ENCODE data around the gene CKAP5. TPM values are rescaled to one million over a fixed set of nuclear protein-coding genes. Genes with fewer than 3 reads are reported as not detected.

CKAP5 gene
- total RNA-seq, 3 donors from 2014 or later, result 32.1 to 45.2 (median 41.4) TPM

- H3K36me3 ChIP-seq, result no peaks in the 10 kb centered on the region
Measured at GRCh38 chr11:46698597-46698996, 147.5 kb downstream of the CKAP5 start.

GRCh38 chr11:46697723-46698122, 148.4 kb downstream of the CKAP5 start:
- H3K27me3 ChIP-seq, result no peaks in the 10 kb centered on the region
- peak overlapping the region; percentile 23 to 68 for H3K27ac ChIP-seq
- TF ChIP-seq POLR2A (IDR thresholded peaks at IDR 0.05) (no peak), POLR2AphosphoS5 (IDR thresholded peaks at IDR 0.05) (no peak), CTCF (IDR thresholded peaks at IDR 0.05) (no peak)
- H3K4me1 ChIP-seq, result peaks cover 13 to 23% of the 10 kb centered on the region in 2 donors
- peak overlapping the region in 1 of 3 donors; percentile 31 for H3K4me3 ChIP-seq
- intact Hi-C loops (cut with DNase I; ENCODE audit: low total_unique reads), result no loop called here
- no peak for DNase-seq (ENCODE audit: low spot score in 2 of 2)
- H3K36me3 ChIP-seq, result no peaks in the 10 kb centered on the region
- H3K9me3 ChIP-seq, result no peaks in the 10 kb centered on the region

More at GRCh38 chr11:46698597-46698996, 147.5 kb downstream of the CKAP5 start:
- no peak for DNase-seq (ENCODE audit: low spot score in 2 of 2)
- Histone ChIP-seq H3K27ac (no peak overlapping the region), H3K9me3 (no peaks in the 10 kb centered on the region), H3K4me3 (peak overlapping the region in 1 of 3 donors; percentile 89), H3K4me1 (peaks cover 13 to 23% of the 10 kb centered on the region in 2 donors), H3K27me3 (no peaks in the 10 kb centered on the region)
- TF ChIP-seq CTCF (IDR thresholded peaks at IDR 0.05) (no peak), POLR2A (IDR thresholded peaks at IDR 0.05) (no peak), POLR2AphosphoS5 (IDR thresholded peaks at IDR 0.05) (no peak)
- intact Hi-C loops (cut with DNase I; ENCODE audit: low total_unique reads), result no loop called here

- H3K4me3 ChIP-seq, result peak overlapping the region in 1 of 3 donors; percentile 31
- H3K36me3 ChIP-seq, result no peaks in the 10 kb centered on the region
- H3K27me3 ChIP-seq, result no peaks in the 10 kb centered on the region
- no peaks in the 10 kb centered on the region for H3K9me3 ChIP-seq
- peaks cover 13 to 23% of the 10 kb centered on the region in 2 donors for H3K4me1 ChIP-seq
- intact Hi-C loops (cut with DNase I; ENCODE audit: low total_unique reads), result no loop called here
- peak overlapping the region; percentile 23 to 68 for H3K27ac ChIP-seq
- no peak for TF ChIP-seq POLR2AphosphoS5 (IDR thresholded peaks at IDR 0.05)
- TF ChIP-seq POLR2A (IDR thresholded peaks at IDR 0.05), result no peak
- TF ChIP-seq CTCF (IDR thresholded peaks at IDR 0.05), result no peak
- DNase-seq (ENCODE audit: low spot score in 2 of 2), result no peak
Measured at GRCh38 chr11:46697303-46697702, 148.8 kb downstream of the CKAP5 start.

GRCh38 chr11:46696212-46696558, 149.9 kb downstream of the CKAP5 start:
- peaks cover 13 to 16% of the 10 kb centered on the region in 2 donors for H3K4me1 ChIP-seq
- H3K36me3 ChIP-seq, result no peaks in the 10 kb centered on the region
- H3K9me3 ChIP-seq, result no peaks in the 10 kb centered on the region
- H3K4me3 ChIP-seq, result no peak overlapping the region
- no peak for DNase-seq (ENCODE audit: low spot score in 2 of 2)
- H3K27ac ChIP-seq, result peak overlapping the region; percentile 25 to 86
- H3K27me3 ChIP-seq, result no peaks in the 10 kb centered on the region
- TF ChIP-seq POLR2A (IDR thresholded peaks at IDR 0.05) (no peak), CTCF (IDR thresholded peaks at IDR 0.05) (no peak), POLR2AphosphoS5 (IDR thresholded peaks at IDR 0.05) (no peak)
- intact Hi-C loops (cut with DNase I; ENCODE audit: low total_unique reads), result no loop called here

- TF ChIP-seq CTCF (IDR thresholded peaks at IDR 0.05) (no peak), POLR2A (IDR thresholded peaks at IDR 0.05) (no peak), POLR2AphosphoS5 (IDR thresholded peaks at IDR 0.05) (no peak)
- H3K36me3 ChIP-seq, result no peaks in the 10 kb centered on the region
- peaks cover 13 to 16% of the 10 kb centered on the region in 2 donors for H3K4me1 ChIP-seq
- no peaks in the 10 kb centered on the region for H3K9me3 ChIP-seq
- DNase-seq (ENCODE audit: low spot score in 2 of 2), result no peak
- intact Hi-C loops (cut with DNase I; ENCODE audit: low total_unique reads), result no loop called here
- no peak overlapping the region for H3K4me3 ChIP-seq
- H3K27ac ChIP-seq, result peak overlapping the region; percentile 25 to 86
- H3K27me3 ChIP-seq, result no peaks in the 10 kb centered on the region
Measured at GRCh38 chr11:46695345-46696211, 150.5 kb downstream of the CKAP5 start.
